ENCODE measurements around the gene CLIP1.

The CLIP1 gene

GRCh38 chr12:122354958-122355641 is 67.4 kb downstream of the CLIP1 start:
- no peak for DNase-seq

DNA sequence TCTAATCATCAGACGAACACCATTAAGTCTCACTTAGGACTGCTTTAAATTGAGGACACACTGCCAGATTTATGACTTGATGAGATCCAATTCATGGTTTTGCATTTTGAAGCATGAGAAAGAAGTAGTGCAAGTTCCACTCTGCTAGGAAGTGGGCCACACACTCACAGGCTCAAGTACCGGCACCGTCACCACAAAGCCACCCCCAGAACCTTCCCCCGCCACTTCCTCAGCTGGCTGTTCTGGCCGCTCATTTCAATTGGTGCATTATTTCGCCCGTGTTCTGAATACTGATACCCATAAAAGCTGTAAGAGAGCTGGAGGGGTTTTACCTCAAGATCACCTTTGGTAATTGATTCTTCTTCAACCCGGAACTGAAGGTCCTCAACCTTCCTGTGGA is 70.1 kb downstream of the CLIP1 start:
- no peak for DNase-seq

DNA sequence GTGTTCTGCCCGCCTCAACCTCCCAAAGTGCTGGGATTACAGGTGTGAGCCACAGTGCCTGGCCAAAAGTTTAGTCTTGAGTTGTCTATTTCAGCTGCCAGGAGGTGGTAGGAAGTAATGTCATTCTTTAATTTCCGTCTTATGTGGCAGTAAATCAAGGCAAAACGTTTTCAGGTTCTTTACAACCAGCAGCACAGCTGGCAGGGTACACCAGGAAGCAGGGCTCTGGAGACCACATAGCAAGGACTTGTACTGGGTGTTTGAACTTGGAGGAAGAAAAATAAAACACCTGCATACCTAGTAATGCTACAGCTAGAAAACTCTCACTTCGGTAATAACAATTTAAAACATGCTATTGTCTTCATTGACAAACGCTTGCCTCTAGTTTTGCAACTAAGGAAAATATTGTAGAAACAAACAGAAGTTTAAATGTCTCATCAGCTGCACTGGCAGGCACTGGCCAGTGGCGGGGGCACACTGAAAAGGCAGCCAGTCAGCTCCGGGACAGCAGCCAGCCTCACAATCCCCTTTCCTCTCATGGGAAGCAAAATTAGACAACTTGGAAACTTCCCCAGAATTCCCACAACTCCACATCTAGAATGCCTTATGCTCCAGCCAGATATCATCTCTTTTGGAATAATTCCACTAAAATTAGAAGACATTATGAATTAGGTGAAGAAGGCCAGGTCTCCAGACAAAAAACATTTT is 72.2 kb downstream of the CLIP1 start:
- DNase-seq, result no peak

GRCh38 chr12:122349078-122349477 is 73.4 kb downstream of the CLIP1 start:
- no peak for DNase-seq

- no peak for DNase-seq
Observed at GRCh38 chr12:122348505-122348904, 74.0 kb downstream of the CLIP1 start.

DNA sequence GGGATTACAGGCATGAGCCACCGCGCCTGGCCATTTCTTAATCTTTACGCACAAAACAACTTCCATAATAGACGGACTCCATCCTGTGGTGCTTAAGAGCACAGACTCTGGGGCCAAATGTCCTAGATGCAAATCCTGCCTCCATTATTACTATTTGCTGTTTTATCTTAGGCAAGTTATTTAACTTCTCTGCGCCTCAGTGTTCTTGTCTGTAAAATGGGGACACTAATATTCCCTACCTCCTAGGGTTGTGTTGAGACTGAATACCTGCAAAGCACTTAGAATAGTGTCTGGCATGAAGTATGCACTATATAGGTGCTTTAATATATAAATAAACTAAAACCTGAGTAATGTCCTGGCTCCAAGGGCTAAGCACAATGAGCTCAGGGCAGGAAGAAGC is 76.4 kb downstream of the CLIP1 start:
- DNase-seq, result no peak

DNA sequence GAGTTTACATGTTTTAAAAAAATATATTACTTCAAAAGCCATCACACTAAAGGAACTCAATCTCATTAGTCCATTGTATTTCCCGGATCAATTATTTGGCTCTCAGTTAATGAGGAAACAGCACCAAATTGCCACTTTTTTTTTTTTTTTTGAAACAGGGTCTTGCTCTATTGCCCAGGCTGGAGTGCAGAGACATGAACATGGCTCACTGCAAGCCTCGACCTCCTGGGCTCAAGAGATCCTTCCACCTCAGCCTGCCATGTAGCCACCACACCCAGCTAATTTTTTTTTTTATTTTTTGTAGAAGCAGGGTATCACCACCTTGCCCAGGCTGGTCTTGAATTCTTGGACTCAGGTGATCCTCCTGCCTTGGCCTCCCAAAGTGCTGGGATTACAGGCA is 77.4 kb downstream of the CLIP1 start:
- no peak for DNase-seq

DNA sequence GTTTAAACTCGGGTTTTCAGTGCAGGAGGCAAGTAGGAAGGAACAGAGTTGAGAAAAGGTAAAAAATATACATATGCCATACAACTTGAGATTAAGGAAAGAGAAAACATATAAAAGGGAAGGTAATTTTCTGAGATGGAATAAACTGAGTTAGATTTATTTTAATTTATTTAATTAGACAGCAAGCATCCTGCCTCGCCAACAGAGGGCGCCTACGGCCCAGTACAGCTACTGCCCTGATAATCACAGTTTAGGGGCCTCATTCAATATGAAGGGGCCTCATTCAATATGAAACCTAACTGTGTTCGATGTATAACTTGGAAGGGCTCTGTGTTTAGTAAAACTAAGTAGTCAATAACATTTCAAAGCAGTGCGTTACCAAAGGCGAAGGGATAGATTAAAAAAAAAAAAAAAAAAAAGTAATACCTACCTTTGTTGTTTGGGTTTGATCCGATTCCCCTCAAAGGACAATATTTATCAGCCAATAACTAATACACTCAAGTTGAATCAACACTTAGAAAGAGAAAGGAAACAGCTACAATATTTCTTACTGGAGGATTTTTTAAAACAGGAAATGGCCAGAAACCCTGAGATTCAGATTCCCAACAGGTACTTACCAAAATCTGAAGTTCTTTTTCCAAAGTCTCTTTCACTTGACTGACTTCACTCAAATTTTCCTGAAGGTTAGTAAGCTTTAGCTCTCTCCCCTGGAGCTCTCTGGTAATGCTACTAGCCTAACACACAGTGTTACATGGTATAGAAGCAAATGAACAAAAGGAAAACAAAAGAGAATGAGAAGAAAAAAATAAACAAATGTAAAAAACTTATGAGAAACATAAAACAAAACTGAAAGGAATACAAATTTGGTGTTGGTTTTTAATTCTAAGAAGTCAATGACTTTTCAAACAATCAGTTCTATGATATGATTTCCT is 86.2 kb downstream of the CLIP1 start:
- DNase-seq, result peak; percentile 62

GRCh38 chr12:122333142-122334087 is 89.1 kb downstream of the CLIP1 start:
- DNase-seq, result no peak

- no peak for DNase-seq
Observed at GRCh38 chr12:122327494-122328385, 94.7 kb downstream of the CLIP1 start.

- DNase-seq, result no peak
Observed at GRCh38 chr12:122327014-122327413, 95.5 kb downstream of the CLIP1 start.

GRCh38 chr12:122326586-122326985 is 95.9 kb downstream of the CLIP1 start:
- peak; percentile 53 for DNase-seq

DNA sequence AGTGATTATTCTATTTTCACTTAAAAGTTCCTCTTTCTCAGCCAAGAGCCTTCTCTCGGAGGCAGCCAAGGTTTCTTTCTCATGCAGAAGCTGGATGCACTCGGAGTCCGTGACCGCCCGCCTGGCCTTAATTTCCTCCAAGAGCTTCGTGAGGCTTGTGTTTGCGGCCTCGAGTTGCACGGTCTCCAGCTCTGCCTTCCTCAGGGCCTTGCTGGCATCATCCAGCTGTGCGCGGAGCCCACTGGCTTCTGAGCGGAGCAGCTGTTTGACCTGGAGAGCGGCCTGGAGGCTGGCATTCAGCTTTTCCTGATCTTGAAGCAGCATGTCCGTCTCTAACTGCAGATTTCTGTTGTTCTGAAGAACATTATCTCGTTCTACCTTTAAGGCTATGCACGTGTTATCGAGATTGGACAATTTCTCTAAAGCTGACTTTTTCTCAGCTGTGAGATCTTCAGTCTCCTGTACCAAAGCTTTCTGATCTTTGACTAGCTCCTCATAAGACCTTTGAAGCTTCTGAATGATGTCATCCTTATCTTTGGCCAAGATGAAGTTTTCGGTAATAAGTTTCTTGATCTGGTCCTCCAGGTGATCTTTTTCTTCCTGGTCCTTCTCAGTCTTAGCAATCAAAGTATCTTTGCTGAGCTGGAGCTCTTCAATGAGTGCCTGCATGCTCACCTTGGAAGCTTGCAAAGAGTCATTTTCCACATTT is 99.0 kb downstream of the CLIP1 start:
- no peak for DNase-seq

DNA sequence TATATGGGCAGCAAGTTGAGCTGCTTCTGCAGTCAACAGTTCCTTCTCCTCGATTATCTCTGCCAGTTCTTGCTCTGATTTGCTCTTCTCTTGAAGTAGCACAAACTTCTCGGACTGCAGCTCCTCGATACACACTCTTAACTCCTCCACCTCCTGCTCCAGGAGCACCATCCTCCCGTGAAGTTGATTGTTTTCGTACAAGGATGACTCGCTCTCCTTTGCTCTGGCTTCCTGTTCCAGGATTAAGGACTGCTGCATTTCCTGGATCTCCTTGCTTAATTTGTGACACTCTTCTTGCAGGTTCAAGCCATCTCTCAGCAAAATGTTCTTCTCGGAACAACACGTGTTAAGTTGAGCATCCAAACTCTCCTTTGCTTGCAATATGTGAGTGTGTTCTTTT is 100.0 kb downstream of the CLIP1 start:
- DNase-seq, result no peak

DNA sequence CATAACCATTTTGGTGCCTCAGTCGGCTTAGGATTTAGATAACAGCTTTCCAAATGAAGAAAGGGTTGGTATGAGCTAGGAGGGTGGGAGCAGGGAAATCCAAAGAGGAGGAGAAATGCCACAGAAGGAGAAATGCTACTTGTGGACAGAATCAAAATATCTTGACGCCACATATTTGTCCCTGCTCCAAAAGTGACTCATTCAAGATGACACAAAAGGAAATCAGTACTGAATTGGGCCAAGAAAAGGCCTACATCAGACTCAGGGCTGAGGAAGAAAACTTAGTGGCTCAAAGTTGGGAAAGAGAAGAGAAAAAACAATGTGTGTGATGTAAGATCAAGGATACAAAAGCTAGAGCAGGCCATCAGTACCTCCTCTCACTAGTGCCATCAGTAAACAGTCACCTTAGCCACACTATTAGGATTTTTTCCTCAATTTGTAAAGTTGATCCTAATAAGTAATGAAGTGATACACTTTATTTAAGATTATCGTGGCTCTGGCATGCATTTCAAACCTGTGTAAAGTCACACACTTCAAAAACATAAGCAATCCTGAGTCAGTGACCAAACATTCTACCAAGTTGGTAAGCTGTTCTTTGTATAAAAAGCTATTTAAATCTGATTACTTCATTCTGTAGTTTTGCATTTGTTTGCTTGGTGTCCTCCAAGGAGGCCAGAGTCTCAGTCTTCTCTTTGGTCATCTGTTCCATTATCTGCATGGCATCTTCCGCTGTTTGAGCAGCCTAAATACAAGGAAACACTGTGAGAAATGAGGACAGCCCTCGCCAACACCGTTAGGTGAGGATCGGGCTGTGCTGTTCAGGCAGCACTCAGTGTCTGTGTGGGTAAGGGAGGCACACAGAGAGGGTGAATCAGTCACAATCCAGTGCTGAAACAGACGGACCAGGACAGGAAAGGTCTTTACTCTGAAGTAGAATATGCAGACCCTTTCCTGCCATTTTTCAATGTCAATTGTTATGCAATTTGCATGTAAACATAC is 103.6 kb downstream of the CLIP1 start:
- no peak for DNase-seq

DNA sequence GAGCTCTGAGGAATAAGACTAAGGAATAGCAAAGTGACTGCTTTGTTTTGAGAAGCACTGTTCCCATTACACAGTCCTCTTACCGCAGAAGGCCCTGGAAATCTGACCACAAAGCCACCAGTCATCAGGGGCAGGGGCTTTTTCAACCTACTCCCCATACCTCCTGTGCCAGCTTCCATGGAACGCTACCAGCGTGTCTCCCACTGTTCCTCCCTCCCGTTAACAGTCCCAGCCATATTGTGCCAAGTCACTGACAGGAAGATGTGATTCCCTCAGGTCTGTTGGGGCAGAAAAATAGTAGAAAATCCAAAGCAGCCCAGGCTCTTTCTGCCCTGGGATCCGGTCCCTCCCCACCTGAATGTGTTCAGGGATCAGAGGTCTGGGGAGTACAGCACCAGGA is 109.5 kb downstream of the CLIP1 start:
- no peak for DNase-seq

GRCh38 chr12:122311696-122312095 is 110.8 kb downstream of the CLIP1 start:
- DNase-seq, result no peak

DNA sequence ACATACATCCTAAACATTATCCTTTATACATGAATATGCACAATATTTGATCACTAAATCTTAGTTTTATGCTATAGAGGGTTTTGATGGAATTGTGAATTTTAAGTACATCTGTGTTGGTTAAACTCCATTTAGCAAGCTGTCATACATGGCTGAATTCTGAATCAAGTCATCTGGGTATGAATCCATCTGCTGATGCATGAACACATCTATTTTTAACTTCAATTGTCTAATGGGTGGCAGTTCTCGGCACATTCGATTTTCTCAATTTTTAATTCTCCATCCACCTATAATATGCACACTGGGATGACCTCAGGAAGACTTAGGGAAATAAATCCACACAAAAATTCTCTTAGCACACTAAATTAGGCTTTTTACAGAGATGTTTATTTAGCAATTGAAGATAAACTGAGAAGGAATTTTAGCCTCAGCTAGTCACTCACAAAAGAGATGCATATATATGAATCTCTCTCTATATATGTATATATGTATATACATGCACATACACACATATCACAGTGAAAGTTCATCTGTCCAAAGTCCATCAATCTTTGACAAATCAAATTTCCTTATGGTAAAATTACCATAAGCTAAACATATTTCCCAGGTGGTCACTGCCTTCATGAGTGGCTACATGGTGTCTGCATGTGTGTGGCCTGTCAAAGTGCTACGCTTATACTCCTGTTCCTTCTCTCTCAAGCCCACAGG is 111.7 kb downstream of the CLIP1 start:
- DNase-seq, result no peak

All from CD4-positive, alpha-beta T cell treated with Interleukin-17A for 4 hours (primary cell).